Lower lobe of right lung (tissue), 2 donors: ENCODE measurements around the gene SLIT3. TPM values are rescaled to one million over a fixed set of nuclear protein-coding genes. Genes with fewer than 3 reads are reported as not detected.

ENCODE experiments used
- ATAC-seq, 2 donors: fragments of 200-7000 bp; cut with Tn5 transposase; one replicate each; pipeline ENCODE4 v1.9.1; 2020 to 2022; ENCODE audit warnings: mild to moderate bottlenecking in 2 of 2, moderate library complexity in 2 of 2
- DNase-seq: peaks from one replicate; pipeline ENCODE4 v3.0.0-alpha.2; 2020
- H3K27ac ChIP-seq: fragments of 200-600 bp; one replicate; pipeline ENCODE4 v1.8.0; 2022
- H3K27me3 ChIP-seq: fragments of 200-600 bp; one replicate; pipeline ENCODE4 v1.8.0; 2022; ENCODE audit warnings: low read depth
- H3K36me3 ChIP-seq: fragments of 200-600 bp; one replicate; pipeline ENCODE4 v1.8.0; 2022; ENCODE audit warnings: mild to moderate bottlenecking
- H3K4me1 ChIP-seq: fragments of 200-600 bp; one replicate; pipeline ENCODE4 v1.8.0; 2022
- H3K4me3 ChIP-seq: fragments of 200-600 bp; one replicate; pipeline ENCODE4 v1.8.0; 2022; ENCODE audit warnings: mild to moderate bottlenecking
- H3K9me3 ChIP-seq: fragments of 200-600 bp; one replicate; pipeline ENCODE4 v1.8.0; 2022
- CTCF ChIP-seq: fragments of 200-600 bp; IDR thresholded peaks from one replicate; pipeline ENCODE4 v1.8.0; 2022; ENCODE audit warnings: antibody characterized with exemption, mild to moderate bottlenecking
- intact Hi-C: fragments of 100-400 bp; cut with DNase I; formaldehyde crosslinking; loops from one replicate; pipeline ENCODE4 v1.11.0; 2022
- total RNA-seq: library from RNA; stranded (reverse); fragmentation: NEBNext Ultra II Directional; extraction: Animal tissue kit (Norgen Biotek cat#: 25700); gene quantifications from one replicate; pipeline ENCODE4 v1.2.1, GENCODE V29; 2021
- donor health status: DM: no; HTN: yes; CAD: no; lungs with severe emphysema.

SLIT3 gene
- total RNA-seq, 1 donor from 2014 or later: 48.6 TPM

GRCh38 chr5:168624850-168625364 is 676.0 kb downstream of the SLIT3 start:
- no peak for ATAC-seq
- peaks cover 5% of the 10 kb centered on the region for H3K27me3 ChIP-seq
- H3K4me3 ChIP-seq: no peak overlapping the region
- no peaks in the 10 kb centered on the region for H3K36me3 ChIP-seq
- TF ChIP-seq CTCF: no peak
- H3K27ac ChIP-seq: no peak overlapping the region
- no peaks in the 10 kb centered on the region for H3K9me3 ChIP-seq
- H3K4me1 ChIP-seq: no peaks in the 10 kb centered on the region
- no peak for DNase-seq
- intact Hi-C loops: no loop called here

- DNase-seq (no peak), ATAC-seq (no peak)
- TF ChIP-seq CTCF: no peak
- Histone ChIP-seq H3K9me3 (no peaks in the 10 kb centered on the region), H3K36me3 (no peaks in the 10 kb centered on the region), H3K27me3 (no peaks in the 10 kb centered on the region), H3K27ac (no peak overlapping the region), H3K4me3 (no peak overlapping the region), H3K4me1 (no peaks in the 10 kb centered on the region)
- intact Hi-C loops: no loop called here
Observed at GRCh38 chr5:168620807-168621206, 680.1 kb downstream of the SLIT3 start.

GRCh38 chr5:168614661-168615060 is 686.3 kb downstream of the SLIT3 start:
- H3K27me3 ChIP-seq: no peaks in the 10 kb centered on the region
- no peak for ATAC-seq
- intact Hi-C loops: no loop called here

GRCh38 chr5:168613996-168614395 is 686.9 kb downstream of the SLIT3 start:
- Histone ChIP-seq H3K9me3 (no peaks in the 10 kb centered on the region), H3K27me3 (no peaks in the 10 kb centered on the region), H3K4me1 (no peaks in the 10 kb centered on the region), H3K36me3 (no peaks in the 10 kb centered on the region), H3K4me3 (no peak overlapping the region), H3K27ac (no peak overlapping the region)
- TF ChIP-seq CTCF: no peak
- no peak for ATAC-seq
- no peak for DNase-seq
- intact Hi-C loops: no loop called here

More at GRCh38 chr5:168614661-168615060, 686.3 kb downstream of the SLIT3 start:
- Histone ChIP-seq H3K9me3 (no peaks in the 10 kb centered on the region), H3K4me3 (no peak overlapping the region), H3K4me1 (no peaks in the 10 kb centered on the region), H3K36me3 (no peaks in the 10 kb centered on the region), H3K27ac (no peak overlapping the region)
- DNase-seq: no peak
- TF ChIP-seq CTCF: no peak

GRCh38 chr5:168613396-168613795 is 687.5 kb downstream of the SLIT3 start:
- DNase-seq (no peak), ATAC-seq (no peak)
- H3K36me3 ChIP-seq: no peaks in the 10 kb centered on the region
- no peaks in the 10 kb centered on the region for H3K4me1 ChIP-seq
- TF ChIP-seq CTCF: no peak
- H3K9me3 ChIP-seq: no peaks in the 10 kb centered on the region
- no peaks in the 10 kb centered on the region for H3K27me3 ChIP-seq
- intact Hi-C loops: no loop called here
- H3K4me3 ChIP-seq: no peak overlapping the region
- H3K27ac ChIP-seq: no peak overlapping the region

- Histone ChIP-seq H3K27me3 (no peaks in the 10 kb centered on the region), H3K9me3 (no peaks in the 10 kb centered on the region), H3K36me3 (no peaks in the 10 kb centered on the region), H3K4me3 (no peak overlapping the region), H3K4me1 (no peaks in the 10 kb centered on the region), H3K27ac (no peak overlapping the region)
- intact Hi-C loops: no loop called here
- TF ChIP-seq CTCF: no peak
- ATAC-seq (no peak), DNase-seq (no peak)
Observed at GRCh38 chr5:168612996-168613395, 687.9 kb downstream of the SLIT3 start.
